GM19395 (cell line): Measurements from ENCODE around the gene SLFN12L.
"Not testable (repeated sequence)": the region's sequence is repeated elsewhere in the genome, so short reads cannot be mapped to it uniquely, and the experiment has no call there.

Source experiments
- ATAC-seq: cut with Tn5 transposase; IDR thresholded peaks from one replicate; pipeline ENCODE4 v1.9.1; 2021; ENCODE audit warnings: mild to moderate bottlenecking, moderate library complexity; ENCODE audit not compliant: unreplicated experiment

Gene SLFN12L

DNA sequence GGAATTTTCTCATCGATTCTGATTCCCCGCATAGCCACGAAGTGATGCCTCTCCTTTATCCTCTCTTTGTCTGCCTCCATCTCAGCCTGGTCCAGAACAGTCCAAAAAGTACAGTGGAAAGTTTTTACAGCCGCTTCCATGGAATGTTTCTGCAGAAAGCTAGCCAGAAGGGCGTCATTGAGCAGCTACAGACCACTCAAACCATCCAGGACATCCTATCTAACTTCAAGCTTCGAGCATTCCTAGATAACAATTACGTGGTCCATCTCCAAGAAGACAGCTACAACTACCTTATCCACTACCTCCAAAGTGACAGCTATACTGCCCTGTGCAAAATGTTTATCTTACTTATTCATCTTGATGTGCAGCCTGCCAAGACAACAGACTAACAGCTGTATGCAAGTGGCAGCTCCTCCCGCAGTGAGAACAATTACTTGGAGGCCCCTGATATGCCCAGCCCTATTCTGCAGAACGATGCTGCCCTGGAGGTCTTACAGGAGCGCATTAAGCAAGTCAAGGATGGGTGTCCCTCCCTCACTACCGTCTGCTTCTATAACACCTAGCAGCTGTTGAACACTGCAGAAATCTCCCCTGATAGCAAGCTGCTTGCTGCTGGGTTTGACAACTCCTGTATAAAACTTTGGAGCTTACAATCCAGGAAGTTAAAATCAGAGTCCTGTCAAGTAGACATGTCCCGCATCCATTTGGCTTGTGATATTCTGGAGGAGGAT, 38.9 kb downstream of the SLFN12L start:
- ATAC-seq, result no peak

DNA sequence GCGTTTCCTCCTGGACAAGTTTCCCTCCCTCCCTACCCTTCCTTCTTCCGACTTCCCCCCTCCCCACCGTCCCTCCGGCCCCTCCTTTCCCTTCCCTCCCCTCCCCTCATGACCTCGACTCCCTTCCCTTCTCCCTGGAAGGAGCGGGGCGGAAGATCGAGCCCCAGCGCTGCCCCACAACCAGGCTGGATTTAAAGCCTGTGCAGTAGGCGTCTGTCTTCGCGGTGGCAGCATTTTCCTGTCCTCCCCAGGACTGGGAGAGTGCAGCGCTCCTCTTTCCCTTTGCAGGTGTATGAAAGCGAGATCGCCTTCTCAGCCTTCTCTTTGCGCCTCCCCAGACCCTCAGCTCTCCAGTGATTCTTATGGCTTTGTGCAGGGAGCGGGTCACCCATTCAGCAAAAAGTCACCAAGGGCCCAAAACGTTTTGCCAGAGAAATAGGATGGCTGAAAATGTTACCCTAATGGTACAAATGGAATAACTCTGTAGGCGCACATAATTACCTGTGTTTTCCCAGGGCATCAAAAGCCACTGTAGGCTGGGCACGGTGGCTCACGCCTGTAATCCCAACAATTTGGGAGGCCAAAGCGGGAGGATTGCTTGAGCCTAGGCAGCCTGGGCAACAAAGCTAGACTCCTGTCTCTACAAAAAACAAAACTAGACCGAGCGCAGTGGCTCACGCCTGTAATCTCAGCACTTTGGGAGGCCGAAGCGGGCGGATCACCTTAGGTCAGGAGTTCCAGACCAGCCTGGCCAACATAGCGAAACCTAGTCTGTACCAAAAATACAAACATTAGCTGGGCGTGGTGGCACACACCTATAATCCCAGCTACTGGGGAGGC, 40.8 kb downstream of the SLFN12L start:
- no peak for ATAC-seq

DNA sequence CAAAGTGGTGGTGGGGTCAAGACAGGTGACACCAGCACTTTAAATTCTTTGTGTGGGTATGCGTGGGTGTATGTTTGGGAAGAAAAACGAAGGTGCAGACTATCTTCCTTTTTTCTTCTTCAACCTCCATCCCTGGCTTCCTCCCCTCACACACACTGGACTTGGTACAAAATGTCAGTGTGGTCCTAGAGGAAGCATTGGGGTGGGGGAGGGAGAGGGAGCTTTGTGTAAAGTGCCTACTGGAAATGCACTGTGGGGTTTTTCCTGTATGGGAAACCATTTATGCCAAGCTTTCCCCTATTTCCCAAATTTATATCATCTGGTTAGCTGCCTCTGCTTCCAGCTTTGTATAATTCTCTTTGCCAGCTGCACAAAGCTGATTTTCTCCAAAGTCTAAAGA, 44.4 kb downstream of the SLFN12L start:
- ATAC-seq, result no peak

DNA sequence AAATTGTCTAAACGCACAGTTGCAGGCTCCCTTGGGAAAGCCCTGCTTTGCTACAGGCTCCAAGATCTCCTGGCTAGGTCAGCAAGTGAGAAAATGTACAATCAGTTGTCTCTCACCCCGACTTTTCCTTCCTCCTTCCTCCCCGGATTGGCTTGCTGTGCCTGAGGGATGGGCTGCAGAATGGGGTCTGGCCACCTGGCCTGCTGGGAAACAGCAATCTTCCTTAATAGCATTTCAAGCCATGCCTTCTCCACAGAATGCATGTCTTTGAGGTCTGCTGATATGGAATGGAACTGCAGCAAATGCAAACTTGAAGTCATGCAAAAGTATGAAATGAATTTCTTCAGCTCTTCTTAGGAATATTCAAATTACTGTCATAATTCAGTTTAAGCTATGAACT, 46.1 kb downstream of the SLFN12L start:
- no peak for ATAC-seq

DNA sequence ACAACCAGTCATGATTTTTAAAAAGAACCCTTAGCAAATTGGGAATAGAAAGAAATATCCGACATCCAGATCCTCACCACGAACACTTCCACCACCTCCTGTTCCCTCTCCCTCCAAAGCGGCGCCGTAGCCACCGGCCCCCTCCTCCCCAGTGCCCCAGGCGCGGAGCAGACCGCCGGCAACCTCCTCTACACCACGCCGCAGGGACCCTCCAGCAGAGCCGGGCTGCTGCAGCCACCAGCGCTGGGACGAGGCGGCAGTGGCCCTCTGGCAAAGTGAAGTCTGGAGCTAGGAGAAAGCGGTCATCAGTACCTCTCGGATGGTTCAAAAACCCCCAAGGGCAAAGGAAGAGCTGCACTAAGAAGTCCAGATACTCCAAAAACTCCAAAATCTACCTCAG, 47.5 kb downstream of the SLFN12L start:
- no peak for ATAC-seq

DNA sequence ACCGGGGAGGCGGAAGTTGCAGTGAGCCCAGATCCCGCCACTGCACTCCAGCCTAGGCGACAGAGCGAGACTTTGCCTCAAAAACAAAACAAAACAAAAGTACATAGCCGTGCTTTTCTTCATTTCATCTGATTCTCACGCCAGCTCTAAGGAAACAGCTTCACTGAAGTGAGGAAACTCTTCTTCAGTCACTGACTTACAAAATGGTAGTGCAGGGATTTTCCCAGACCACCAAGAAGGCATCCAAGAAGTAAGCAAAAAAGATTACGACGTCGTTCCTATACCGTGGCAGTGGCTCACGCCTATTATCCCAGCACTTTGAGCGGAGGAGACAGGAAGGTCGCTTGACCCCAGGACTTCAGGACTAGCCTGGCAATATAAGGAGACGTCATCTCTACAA, 48.5 kb downstream of the SLFN12L start:
- no peak for ATAC-seq

DNA sequence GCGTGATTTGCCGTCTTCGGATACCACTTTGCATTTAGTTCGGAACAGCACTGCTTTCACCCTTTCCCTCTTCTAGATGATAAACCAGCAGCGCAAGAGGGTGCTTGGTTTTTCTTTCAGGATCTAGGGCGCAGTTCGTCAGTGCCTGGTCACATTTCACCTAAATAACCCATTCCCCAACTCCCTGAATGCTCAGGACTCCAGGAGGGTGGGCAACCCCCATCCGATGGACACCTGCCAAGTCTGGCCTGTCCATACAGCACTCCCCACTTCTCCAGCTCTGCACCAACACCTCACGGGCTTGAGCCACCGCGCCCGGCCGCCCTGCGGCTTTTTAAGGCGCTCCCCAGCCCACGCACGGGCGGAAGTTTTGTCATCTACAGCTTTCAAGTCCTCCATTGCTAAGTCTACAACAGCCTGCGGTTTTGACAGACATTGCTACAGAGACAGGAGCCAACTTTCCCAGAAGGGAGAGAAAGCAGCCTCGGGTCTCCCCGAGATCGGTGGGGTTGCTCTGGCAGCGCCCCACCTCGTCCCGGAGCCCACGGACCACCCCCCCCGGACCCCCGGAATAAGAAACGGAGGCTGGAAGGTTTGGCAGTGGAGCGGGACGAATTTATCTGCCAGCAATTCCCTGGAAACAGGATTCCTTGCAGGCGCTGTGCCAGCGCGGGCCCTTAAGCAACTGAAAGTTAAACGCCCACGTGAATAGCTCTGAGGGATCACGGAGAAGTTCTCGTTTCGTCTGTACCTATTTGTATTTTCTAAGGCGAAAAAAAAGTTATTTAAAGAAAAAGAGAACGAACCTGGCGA, 50.4 kb downstream of the SLFN12L start:
- no peak for ATAC-seq

DNA sequence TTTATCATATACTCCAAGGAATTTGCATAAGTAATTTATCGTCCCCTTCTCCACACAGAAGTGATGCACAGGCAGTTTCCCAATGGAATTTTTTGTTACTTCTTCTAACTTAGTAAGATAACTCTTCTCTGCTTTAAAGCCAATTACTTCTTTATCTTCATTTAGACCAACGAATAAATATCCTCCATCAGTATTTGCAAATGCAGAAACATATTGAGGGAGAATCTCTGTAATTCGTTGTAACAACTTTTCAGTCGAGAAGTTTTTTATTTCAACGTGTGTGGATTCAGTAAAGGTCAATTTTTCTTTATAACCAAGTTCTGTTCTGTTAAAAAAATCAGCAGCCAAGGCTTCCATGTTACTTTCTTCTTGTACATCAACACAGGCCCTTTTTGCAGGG, 58.2 kb downstream of the SLFN12L start:
- ATAC-seq, result no peak

DNA sequence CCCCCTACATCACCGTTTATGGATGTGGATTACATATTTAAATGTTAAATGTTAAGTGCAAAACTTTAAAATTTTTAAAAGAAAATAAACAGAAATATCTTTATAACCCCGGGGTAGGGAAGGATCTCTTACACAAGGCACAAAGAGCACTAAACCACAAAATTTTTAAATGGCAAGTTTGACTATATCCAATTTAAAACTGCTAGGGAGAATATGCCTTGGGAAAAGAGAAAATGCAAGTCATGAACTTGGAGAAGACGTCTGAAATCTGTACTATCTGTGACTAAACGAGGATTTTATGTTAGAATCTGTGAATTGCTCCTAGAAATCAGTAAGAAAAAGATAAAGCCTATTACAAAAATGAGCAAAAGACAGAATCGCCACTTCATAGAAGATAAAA, 60.2 kb downstream of the SLFN12L start:
- no peak for ATAC-seq

DNA sequence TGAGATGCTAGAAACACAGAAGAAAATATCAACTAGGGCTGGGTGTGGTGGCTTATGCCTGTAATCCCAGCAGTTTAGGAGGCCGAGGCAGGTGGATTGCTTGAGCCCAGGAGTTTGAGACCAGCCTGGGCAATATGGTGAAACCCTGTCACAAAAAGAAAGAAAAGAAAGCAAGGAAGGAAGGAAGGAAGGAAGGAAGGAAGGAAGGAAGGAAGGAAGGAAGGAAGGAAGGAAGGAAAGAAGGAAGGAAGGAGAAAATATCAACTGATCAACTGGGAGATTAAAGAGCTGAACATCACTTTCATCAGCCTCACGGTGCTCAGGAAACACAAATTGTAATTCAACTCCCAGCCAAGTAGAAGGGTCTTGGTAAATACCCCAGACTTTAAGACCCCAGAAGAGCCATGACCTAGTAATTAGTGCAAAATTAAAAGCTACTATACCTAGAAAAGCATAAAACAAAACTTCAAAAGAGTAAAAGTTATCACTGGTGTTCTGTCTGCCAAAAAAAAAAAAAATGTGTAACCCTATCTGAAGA, 61.1 kb downstream of the SLFN12L start:
- ATAC-seq, result no peak

DNA sequence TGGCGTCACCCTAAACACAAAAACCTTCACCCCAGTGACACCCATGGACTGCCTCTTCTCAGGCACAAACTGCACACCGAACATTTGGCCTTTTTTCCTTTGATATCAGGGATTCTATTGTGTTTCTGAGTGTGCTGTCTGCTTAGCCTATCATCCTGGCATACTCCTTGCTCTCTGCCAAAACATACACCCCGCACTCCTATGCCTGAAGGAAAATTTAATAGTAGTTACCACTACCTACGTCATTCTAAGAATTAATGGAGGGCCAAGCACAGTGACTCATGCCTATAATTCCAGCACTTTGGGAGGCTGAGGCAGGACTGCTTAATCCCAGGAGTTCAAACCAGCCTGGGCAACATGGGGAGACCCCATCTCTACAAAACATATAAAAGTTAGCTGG, 69.0 kb downstream of the SLFN12L start:
- ATAC-seq, result no peak

DNA sequence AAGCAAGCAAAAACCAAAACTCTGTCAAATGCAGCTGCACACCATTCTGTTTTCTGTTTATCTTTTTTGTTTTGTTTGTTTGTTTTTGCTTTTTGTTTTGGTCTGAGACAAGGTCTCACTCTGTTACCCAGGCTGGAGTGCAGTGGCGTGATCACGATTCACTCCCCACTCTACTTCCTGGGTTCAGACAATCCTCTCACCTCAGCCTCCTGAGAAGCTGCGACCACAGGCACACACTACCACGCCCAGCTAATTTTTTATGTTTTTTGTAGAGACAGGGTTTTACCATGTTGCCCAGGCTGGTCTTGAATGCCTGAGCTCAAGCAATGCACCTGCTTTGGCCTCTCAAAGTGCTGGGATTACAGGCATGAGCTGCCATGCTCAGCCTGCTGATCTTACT, 69.7 kb downstream of the SLFN12L start:
- ATAC-seq, result no peak

DNA sequence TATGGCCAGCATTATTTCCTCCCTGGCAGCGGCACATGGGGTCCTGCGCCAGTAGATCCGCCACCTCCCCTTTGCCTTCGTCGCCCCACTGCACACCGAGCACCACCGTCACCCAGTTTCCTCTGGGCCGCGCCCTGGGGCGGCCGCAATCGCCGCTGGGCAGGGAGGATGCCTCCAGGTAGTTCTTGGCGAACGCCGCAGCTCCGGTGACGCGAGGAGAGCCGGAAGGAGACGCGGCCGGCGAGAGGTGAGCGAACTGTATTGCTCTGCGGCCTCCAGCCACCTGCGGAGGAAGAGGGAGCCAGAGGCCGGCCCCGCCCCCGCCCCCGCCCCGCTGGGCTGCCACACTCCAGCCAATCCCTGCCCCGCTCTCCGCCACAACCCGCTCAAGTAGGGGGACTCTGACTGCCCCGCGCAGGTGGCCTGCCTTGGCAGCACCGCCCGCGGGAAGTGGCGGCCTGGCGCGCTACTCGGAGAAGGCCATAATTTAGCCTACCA, 77.1 kb downstream of the SLFN12L start:
- peak; percentile 85 for ATAC-seq

DNA sequence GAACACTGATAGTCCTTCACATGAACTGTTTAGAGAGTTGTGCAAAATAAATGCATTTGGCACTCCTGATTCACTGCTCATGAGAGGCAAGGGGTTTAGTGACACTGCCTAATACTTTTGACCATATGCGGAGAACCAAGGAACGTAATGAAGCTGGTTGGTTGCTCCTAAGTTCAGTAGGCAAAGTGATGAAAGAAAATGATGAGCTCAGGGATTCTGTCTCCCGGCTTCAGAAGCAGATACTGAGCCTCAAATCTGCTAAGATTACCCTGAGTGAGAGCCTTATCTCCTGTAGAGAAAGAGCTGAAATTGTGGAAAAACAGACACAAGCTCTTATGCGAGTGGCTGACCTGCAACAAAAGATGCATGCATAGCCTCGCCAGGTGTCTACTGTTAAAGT, 83.4 kb downstream of the SLFN12L start:
- ATAC-seq, result not testable (repeated sequence)

DNA sequence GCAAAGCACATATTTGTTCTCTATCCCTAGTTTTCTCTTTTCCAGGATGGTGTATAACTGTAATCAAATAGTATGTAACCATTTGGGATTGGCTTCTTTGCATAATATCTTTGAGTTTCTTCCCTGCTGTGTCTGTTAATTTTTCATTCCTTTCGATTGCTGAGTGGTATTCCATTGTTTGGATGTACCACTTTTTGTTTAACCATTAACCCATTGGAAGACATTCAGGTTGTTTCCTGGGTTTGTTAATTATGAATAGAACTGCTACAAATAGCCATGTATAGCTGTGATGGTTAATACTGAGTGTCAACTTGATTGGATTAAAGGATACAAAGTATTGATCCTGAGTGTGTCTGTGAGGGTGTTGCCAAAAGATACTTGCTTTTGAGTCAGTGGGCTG, 84.3 kb downstream of the SLFN12L start:
- ATAC-seq, result no peak

DNA sequence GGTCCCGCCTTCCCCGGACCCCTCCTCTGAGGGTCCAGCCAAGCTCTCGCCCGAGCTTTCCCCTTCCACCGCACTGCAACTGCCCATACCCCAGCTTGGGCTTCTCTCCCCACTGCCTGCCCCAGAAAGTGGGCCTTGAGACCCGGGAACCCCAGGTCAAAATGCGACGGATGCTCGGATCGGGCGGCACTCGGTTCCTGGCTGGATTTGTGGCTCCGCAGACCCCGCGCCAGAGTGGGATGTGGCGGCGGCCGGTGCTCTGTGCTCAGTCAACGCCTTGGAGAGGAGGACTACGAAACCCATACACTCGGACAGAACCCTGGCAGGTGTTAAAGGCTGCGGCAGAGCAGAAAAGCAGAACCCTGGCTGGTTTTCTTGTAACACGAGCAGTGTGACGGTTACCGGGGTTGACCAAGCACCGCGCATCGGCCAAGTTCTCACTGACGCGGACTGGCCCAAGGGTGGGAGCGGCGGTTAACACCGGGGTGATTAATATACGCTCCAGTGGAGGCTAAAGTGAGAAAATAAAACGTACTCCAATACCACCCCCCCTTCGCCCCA, 88.0 kb downstream of the SLFN12L start:
- no peak for ATAC-seq

DNA sequence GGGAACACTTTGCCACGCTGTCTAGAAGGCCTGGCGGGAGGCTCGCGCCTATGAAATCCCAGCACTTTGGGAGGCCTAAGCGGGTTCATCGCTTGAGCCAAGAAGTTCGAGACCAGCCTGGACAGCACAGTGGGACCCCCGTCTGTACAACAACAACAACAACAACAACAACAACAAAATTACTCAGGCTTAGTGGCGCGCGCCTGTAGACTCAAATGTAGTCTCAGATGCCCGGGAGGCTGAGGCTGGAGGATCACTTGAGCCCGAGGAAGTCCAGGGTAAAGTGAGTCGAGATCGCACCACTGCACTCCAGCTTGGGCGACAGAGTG, 88.6 kb downstream of the SLFN12L start:
- ATAC-seq, result peak; percentile 12

DNA sequence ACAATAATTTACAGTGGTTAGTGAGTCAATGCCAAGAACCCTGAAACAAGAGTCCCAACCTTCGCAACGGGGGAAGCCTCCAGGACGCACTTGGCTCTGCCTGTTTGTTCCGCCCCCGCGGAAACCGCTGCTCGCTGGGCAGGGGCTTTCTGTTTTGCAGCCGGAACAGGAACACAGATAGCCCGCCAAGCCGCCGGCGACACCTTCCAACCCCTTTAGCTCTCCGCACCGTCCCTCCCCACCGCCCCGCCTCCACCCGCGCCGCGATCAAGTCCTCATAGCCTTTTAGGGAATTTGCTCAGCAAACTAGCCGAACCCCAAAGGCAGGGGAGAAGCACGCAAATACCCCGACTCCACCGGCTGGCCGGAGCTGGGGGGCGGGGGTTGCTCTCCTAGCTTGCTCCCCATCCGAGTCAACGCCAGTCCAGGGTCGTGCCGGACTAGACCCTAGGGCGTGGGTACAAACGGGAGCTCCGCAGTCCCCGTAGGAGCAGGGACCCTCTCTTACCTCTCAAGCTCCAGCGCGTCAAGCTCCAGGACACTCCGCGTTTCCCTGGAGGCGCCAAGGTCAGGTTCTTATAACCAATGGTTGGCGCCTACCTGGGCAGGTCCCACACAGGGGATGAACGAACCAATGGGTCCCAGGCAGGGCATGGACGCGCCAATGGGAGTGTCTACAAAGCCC, 89.1 kb downstream of the SLFN12L start, which contains the start of gene SLFN13:
Gene SLFN13 (minus strand): TSS at position 553 of the 685 bp plus-strand sequence. CDS start 3,086 bp downstream, outside the sequence.
- peak; percentile 72 for ATAC-seq

DNA sequence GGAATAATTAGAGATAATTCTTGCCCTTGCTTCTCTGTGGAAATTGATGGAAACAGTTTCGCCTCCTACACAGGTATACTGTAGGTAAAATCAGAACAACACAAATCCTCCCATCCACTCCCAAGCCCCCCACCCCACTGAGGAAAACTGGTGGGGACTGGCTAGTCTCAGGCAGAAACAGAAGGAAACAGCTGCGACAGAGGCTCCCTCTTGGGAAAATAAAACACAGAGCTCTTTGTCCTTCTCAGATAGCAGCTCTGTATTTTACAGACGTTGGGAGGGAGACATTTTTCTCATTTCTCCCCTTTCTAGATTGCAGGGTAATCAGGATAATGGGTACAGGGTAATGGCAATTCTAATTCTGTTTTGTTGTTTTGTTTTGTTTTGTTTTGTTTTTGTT, 90.0 kb downstream of the SLFN12L start:
- ATAC-seq, result no peak

DNA sequence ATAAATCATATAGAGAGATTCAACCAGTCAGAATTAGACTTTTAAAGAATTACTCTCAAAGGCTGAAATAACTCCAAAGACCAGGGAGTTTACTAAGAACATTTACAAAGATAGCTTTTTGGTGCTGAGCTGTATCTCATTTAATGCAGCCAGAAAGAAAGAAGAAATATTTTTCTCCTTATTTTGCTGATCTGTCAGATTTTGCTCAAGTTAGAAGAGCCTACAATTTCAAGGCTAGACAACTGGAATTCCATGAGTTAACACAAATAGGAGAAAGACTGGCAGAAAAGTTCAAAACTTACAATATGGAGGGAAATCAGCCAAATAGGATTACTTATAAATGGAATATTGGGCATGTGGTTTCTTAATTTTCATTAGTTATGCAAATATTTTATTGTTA, 99.0 kb downstream of the SLFN12L start:
- no peak for ATAC-seq
